ENCODE measurements around the gene ZFP42. TPM values are rescaled to one million over a fixed set of nuclear protein-coding genes. Genes with fewer than 3 reads are reported as not detected.

ZFP42 gene
- total and polyA plus RNA-seq, 2 of the 8 experiments (the other 6 are each of a cell fraction or from before 2014, with no cell fraction given): 69.4 to 188 TPM

DNA sequence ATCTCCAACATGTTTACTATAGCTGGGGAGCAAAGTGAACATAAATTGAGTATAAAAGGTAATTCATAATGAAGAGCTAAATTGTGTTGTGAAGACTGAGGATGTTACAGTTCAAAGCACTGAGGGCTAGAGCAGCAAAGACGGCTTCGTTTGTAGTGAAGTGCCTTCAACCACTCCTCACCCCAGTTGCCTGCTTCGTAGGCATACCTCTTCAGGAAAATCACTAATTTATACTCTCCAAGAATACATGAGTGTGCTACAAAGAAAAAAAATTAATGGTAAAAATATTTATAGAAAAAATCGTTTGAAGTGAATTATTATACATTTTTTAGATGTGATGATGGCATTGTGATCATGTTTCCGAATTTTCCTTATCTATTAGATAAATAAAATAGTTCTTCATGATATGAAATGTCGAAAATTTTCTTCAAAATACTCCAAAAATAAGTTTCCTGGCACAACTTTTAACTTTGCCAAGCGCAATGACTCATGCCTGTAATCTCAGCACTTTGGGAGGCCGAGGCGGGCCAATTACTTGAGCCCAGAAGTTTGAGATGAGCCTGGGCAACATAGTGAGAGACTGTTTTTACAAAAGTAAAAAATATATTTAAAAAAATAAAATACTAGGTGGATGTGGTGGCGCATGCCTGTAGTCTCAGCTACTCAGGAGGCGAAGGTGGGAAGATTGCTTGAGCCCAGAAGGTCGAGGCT lies 41.6 kb downstream of the ZFP42 start:
- Histone ChIP-seq H4K5ac (ENCODE audit: insufficient read length, low read depth, low read length) (no peak overlapping the region), H3K9ac (replicated peaks in 1 of 4; ENCODE audit: extremely low read depth in 1 of 4, low read depth in 3 of 4, low read length in 3 of 4) (no peak overlapping the region), H2AFZ (ENCODE audit: low read length) (no peak overlapping the region), H3K9me3 (ENCODE audit: insufficient read depth in 2 of 2, low read depth in 1 of 2, low read length in 1 of 2) (no peaks in the 10 kb centered on the region), H3K4me1 (replicated peaks in 1 of 4; ENCODE audit: control insufficient read depth in 3 of 4, insufficient read depth in 4 of 4, low read length in 3 of 4) (peaks cover 0 to 8% (median 4%) of the 10 kb centered on the region in 4 experiments; a peak in 3 of 7 replicates), H3K4me2 (ENCODE audit: insufficient read depth in 1 of 2, low read depth in 2 of 2, low read length in 2 of 2) (no peak overlapping the region), H3K4ac (replicated peaks; ENCODE audit: insufficient read length, low read depth, low read length) (no peak overlapping the region), H3K4me3 (ENCODE audit: extremely low read depth in 1 of 4, insufficient read depth in 2 of 4, low read depth in 3 of 4, low read length in 4 of 4) (no peak overlapping the region), H3K27ac (ENCODE audit: low read depth, low read length) (no peak overlapping the region), H2AK5ac (ENCODE audit: low read depth, low read length) (no peak overlapping the region), H2BK15ac (ENCODE audit: low read length) (no peak overlapping the region), H2BK5ac (ENCODE audit: low read depth, low read length) (no peak overlapping the region), H4K20me1 (replicated peaks in 1 of 2; ENCODE audit: control insufficient read depth in 1 of 2, insufficient read depth in 2 of 2, low read length in 2 of 2) (no peaks in the 10 kb centered on the region), H3K56ac (replicated peaks; ENCODE audit: insufficient read length, low read depth, low read length) (no peak overlapping the region), H3K27me3 (replicated peaks in 1 of 4; ENCODE audit: control insufficient read depth in 3 of 4, extremely low read depth in 1 of 4, insufficient read depth in 3 of 4, low read length in 3 of 4) (no peaks in the 10 kb centered on the region), H3K79me2 (ENCODE audit: control insufficient read depth in 1 of 2, insufficient read depth in 2 of 2, low read length in 2 of 2) (no peaks in the 10 kb centered on the region), H3K23ac (ENCODE audit: insufficient read length) (no peak overlapping the region), H4K91ac (replicated peaks; ENCODE audit: insufficient read length, low read length) (no peak overlapping the region), H2BK20ac (ENCODE audit: low read length) (no peak overlapping the region), H3K36me3 (ENCODE audit: control insufficient read depth in 2 of 4, insufficient read depth in 4 of 4, low read length in 3 of 4) (no peaks in the 10 kb centered on the region), H3K18ac (ENCODE audit: extremely low read depth, low read length) (no peak overlapping the region), H3K14ac (ENCODE audit: insufficient read length) (no peak overlapping the region), H2BK120ac (replicated peaks; ENCODE audit: low read depth, low read length) (no peak overlapping the region), H3K79me1 (ENCODE audit: low read depth, low read length) (no peaks in the 10 kb centered on the region), H2BK12ac (ENCODE audit: low read depth, low read length) (no peak overlapping the region), H3K23me2 (ENCODE audit: low read depth, low read length) (peaks cover 3% of the 10 kb centered on the region; the same call in 1 of the 2 replicates), H4K8ac (ENCODE audit: extremely low read depth, insufficient read depth, low read length) (no peak overlapping the region)
- ChIA-PET POLR2A (ENCODE audit: partially characterized antibody) (interaction anchor here (0.7 to 0.9 kb wide), 2 partner anchors 71 to 72 kb away, joined by 3 read pairs; partner anchors contain the start of gene TRIML2), CTCF (ENCODE audit: partially characterized antibody) (interaction anchor here (1.0 to 1.7 kb wide), 3 partner anchors 10 to 107 kb away, joined by 3 to 4 read pairs (median 3); no protein-coding TSS in a partner anchor)
- no peak for FAIRE-seq
- no peak for DNase-seq (ENCODE audit: low read depth in 1 of 2, low spot score in 2 of 2)
- WGBS, 2 experiments (ENCODE audit: extremely low coverage in 1 of 2, insufficient coverage in 1 of 2, insufficient read length in 1 of 2, insufficient replicate concordance in 2 of 2, low coverage in 1 of 2, low lambda C conversion rate in 2 of 2, missing lambda C conversion rate in 1 of 2): 77 to 100% methylated on average over 1 to 12 of the region's 12 CpGs
- TF ChIP-seq BACH1 (IDR thresholded peaks at IDR 0.05; ENCODE audit: low read length) (no peak), EZH2 (IDR thresholded peaks at IDR 0.05; ENCODE audit: low read depth, low read length, severe bottlenecking) (no peak), RFX5 (IDR thresholded peaks at IDR 0.05; ENCODE audit: borderline replicate concordance, low read depth, low read length) (no peak), ZNF274 (IDR thresholded peaks at IDR 0.05; ENCODE audit: borderline replicate concordance, extremely low read depth, low read length) (no peak), KDM4A (IDR thresholded peaks at IDR 0.05; ENCODE audit: low read depth, low read length, severe bottlenecking) (no peak), SIRT6 (IDR thresholded peaks at IDR 0.05; ENCODE audit: low read length) (no peak)
- TF ChIP-seq, protein P1, sequence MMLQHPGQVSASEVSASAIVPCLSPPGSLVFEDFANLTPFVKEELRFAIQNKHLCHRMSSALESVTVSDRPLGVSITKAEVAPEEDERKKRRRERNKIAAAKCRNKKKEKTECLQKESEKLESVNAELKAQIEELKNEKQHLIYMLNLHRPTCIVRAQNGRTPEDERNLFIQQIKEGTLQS (IDR thresholded peaks at IDR 0.05; ENCODE audit: insufficient read depth, low read depth, low read length): no peak
